CD14-positive monocyte (primary cell): Measurements from ENCODE around the gene GRIA3. TPM values are rescaled to one million over a fixed set of nuclear protein-coding genes. Genes with fewer than 3 reads are reported as not detected.

Experiments
- DNase-seq, 3 donors: peaks; one replicate each; pipeline ENCODE4 v3.0.0-alpha.2; 2011 to 2022
- H2AFZ ChIP-seq: 2 replicates; pipeline ENCODE4 v1.6.0; 2012; ENCODE audit warnings: mild to moderate bottlenecking, low read depth, low read length, inconsistent platforms; ENCODE audit not compliant: insufficient read depth, poor library complexity, severe bottlenecking
- H3K27ac ChIP-seq, 2 donors: 1 replicate in 1 of 2; 2 replicates in 1 of 2; pipeline ENCODE4 v1.5.1; 2012 to 2013; ENCODE audit warnings: low read length in 2 of 2, control low read depth in 1 of 2, inconsistent platforms in 1 of 2, low read depth in 1 of 2, mild to moderate bottlenecking in 1 of 2
- H3K27me3 ChIP-seq, 2 donors: one replicate each; pipeline versions ENCODE4 v1.6.0 to v1.6.1; 2011 to 2013; ENCODE audit warnings: low read length in 2 of 2; ENCODE audit not compliant: control insufficient read depth in 2 of 2, insufficient read depth in 2 of 2
- H3K36me3 ChIP-seq, 2 donors: replicated peaks in 1 of 2; 1 replicate in 1 of 2; 2 replicates in 1 of 2; pipeline versions ENCODE4 v1.5.1 to v1.6.1; 2012 to 2013; ENCODE audit warnings: low read length in 2 of 2, control low read depth in 1 of 2, inconsistent platforms in 1 of 2, mild to moderate bottlenecking in 1 of 2; ENCODE audit not compliant: insufficient read depth in 2 of 2, control insufficient read depth in 1 of 2
- H3K4me1 ChIP-seq, 2 donors: 1 replicate in 1 of 2; 2 replicates in 1 of 2; pipeline versions ENCODE4 v1.5.1 to v1.6.1; 2012 to 2013; ENCODE audit warnings: low read length in 2 of 2, control low read depth in 1 of 2, inconsistent platforms in 1 of 2, mild to moderate bottlenecking in 1 of 2, moderate library complexity in 1 of 2; ENCODE audit not compliant: insufficient read depth in 2 of 2, control insufficient read depth in 1 of 2
- H3K4me2 ChIP-seq: replicated peaks from 2 replicates; pipeline ENCODE3; 2012; ENCODE audit warnings: low read length, moderate library complexity, mild to moderate bottlenecking; ENCODE audit not compliant: poor library complexity, severe bottlenecking; ENCODE audit errors: extremely low read depth
- H3K4me3 ChIP-seq, 3 experiments: fragments of 200-600 bp in 1 of 3; sonication (generic) in 1 of 3; replicated peaks in 1 of 3; 1 replicate in 2 of 3; 2 replicates in 1 of 3; pipeline ENCODE4 v1.5.1; 2011 to 2013; ENCODE audit warnings: low read length in 3 of 3, mild to moderate bottlenecking in 3 of 3, control low read depth in 2 of 3, low read depth in 2 of 3, inconsistent platforms in 1 of 3, moderate library complexity in 1 of 3
- H3K79me2 ChIP-seq: 2 replicates; pipeline ENCODE4 v1.6.0; 2012; ENCODE audit warnings: mild to moderate bottlenecking, control low read depth, inconsistent platforms, low read length, moderate library complexity; ENCODE audit not compliant: insufficient read depth
- H3K9ac ChIP-seq: 2 replicates; pipeline ENCODE4 v1.6.0; 2017; ENCODE audit warnings: low read length, mild to moderate bottlenecking; ENCODE audit not compliant: insufficient read depth, poor library complexity, severe bottlenecking
- H3K9me3 ChIP-seq, 2 donors: replicated peaks in 1 of 2; 1 replicate in 1 of 2; 2 replicates in 1 of 2; pipeline versions ENCODE4 v1.5.1 to v1.6.1; 2012 to 2013; ENCODE audit warnings: low read length in 2 of 2, control low read depth in 1 of 2; ENCODE audit not compliant: control insufficient read depth in 1 of 2, insufficient read depth in 1 of 2
- H4K20me1 ChIP-seq: 2 replicates; pipeline ENCODE4 v1.6.0; 2012; ENCODE audit warnings: mild to moderate bottlenecking, low read length, control low read depth, moderate library complexity; ENCODE audit not compliant: insufficient read depth
- H3K27ac Mint-ChIP-seq, 7 donors: one replicate each; pipeline ENCODE4 v1.8.0; 2020; ENCODE audit warnings: mild to moderate bottlenecking in 7 of 7, mixed read lengths in 7 of 7, moderate library complexity in 6 of 7, inconsistent platforms in 2 of 7
- H3K27me3 Mint-ChIP-seq, 3 donors: one replicate each; pipeline ENCODE4 v1.8.0; 2021 to 2022; ENCODE audit warnings: low read depth in 3 of 3, mild to moderate bottlenecking in 3 of 3, mixed read lengths in 3 of 3, moderate library complexity in 3 of 3, inconsistent platforms in 1 of 3
- H3K36me3 Mint-ChIP-seq, 2 donors: one replicate each; pipeline ENCODE4 v1.8.0; 2020; ENCODE audit warnings: mixed read lengths in 2 of 2, inconsistent platforms in 1 of 2, mild to moderate bottlenecking in 1 of 2
- H3K4me1 Mint-ChIP-seq: one replicate; pipeline ENCODE4 v1.8.0; 2020; ENCODE audit warnings: mild to moderate bottlenecking, mixed read lengths
- H3K4me3 Mint-ChIP-seq, 2 donors: one replicate each; pipeline ENCODE4 v1.8.0; 2020; ENCODE audit warnings: mild to moderate bottlenecking in 2 of 2, mixed read lengths in 2 of 2, moderate library complexity in 1 of 2
- H3K9me3 Mint-ChIP-seq, 7 donors: one replicate each; pipeline ENCODE4 v1.8.0; 2020 to 2022; ENCODE audit warnings: mixed read lengths in 7 of 7, mild to moderate bottlenecking in 6 of 7, moderate library complexity in 6 of 7, inconsistent platforms in 2 of 7
- CTCF ChIP-seq: fragments of 200-600 bp; IDR thresholded peaks from one replicate; pipeline ENCODE4 v1.8.0; 2022; ENCODE audit warnings: antibody characterized with exemption, mild to moderate bottlenecking
- WGBS: methylation state at CpG from one replicate; pipeline ENCODE4 v1.1.5; 2013; ENCODE audit warnings: missing lambda C conversion rate; ENCODE audit not compliant: insufficient coverage; 5-methylcytosine and 5-hydroxymethylcytosine counted together
- intact Hi-C, 2 donors: fragments of 100-400 bp; cut with micrococcal nuclease; formaldehyde crosslinking; loops; one replicate each; pipeline versions ENCODE4 v1.15.0 to v1.15.1; 2023
- polyA plus RNA-seq, 3 donors: library from polyadenylated mRNA; depleted of rRNA in 1 of 3; unstranded in 2 of 3; stranded (reverse) in 1 of 3; fragments of 300-500 nt in 2 of 3; fragments of >200 nt in 1 of 3; fragmentation: Illumina TruSeq in 2 of 3; gene quantifications; 1 replicate in 2 of 3; 2 replicates in 1 of 3; pipeline ENCODE4 v1.2.3, GENCODE V29; 2012 to 2021

The GRIA3 gene
- polyA plus RNA-seq, 3 donors = not detected

- intact Hi-C loops = no loop called here
- Histone ChIP-seq H3K27me3 (peaks cover 22 to 43% of the 10 kb centered on the region in 2 donors), H3K4me3 (no peak overlapping the region), H3K4me2 (no peak overlapping the region), H4K20me1 (no peaks in the 10 kb centered on the region), H3K9me3 (no peaks in the 10 kb centered on the region), H3K36me3 (no peaks in the 10 kb centered on the region), H3K9ac (no peak overlapping the region), H3K79me2 (no peaks in the 10 kb centered on the region), H3K4me1 (no peaks in the 10 kb centered on the region), H2AFZ (no peak overlapping the region), H3K27ac (no peak overlapping the region)
- Mint-ChIP-seq H3K27ac (no peak overlapping the region), H3K4me1 (peaks cover 7% of the 10 kb centered on the region), H3K36me3 (no peaks in the 10 kb centered on the region), H3K4me3 (peak overlapping the region in 1 of 2 donors; percentile 26), H3K9me3 (peaks cover 0 to 14% (median 7%) of the 10 kb centered on the region in 7 donors), H3K27me3 (peaks cover 37 to 57% (median 51%) of the 10 kb centered on the region in 3 donors)
- no peak for TF ChIP-seq CTCF
- no peak for DNase-seq
- WGBS = 4% methylated on average over 9 of the region's 27 CpGs
Observed at GRCh38 chrX:123184866-123185276, 793 bp downstream of the GRIA3 start.

- Histone ChIP-seq H2AFZ (no peak overlapping the region), H3K27me3 (peaks cover 22 to 43% of the 10 kb centered on the region in 2 donors), H3K79me2 (no peaks in the 10 kb centered on the region), H4K20me1 (no peaks in the 10 kb centered on the region), H3K4me1 (no peaks in the 10 kb centered on the region), H3K9me3 (no peaks in the 10 kb centered on the region), H3K4me2 (no peak overlapping the region), H3K36me3 (no peaks in the 10 kb centered on the region), H3K27ac (no peak overlapping the region), H3K4me3 (no peak overlapping the region), H3K9ac (no peak overlapping the region)
- peaks cover 7% of the 10 kb centered on the region for H3K4me1 Mint-ChIP-seq
- 40% methylated on average over 2 of the region's 9 CpGs for WGBS
- H3K27ac Mint-ChIP-seq = no peak overlapping the region
- H3K9me3 Mint-ChIP-seq = peaks cover 0 to 14% (median 7%) of the 10 kb centered on the region in 7 donors
- peak overlapping the region in 1 of 2 donors; percentile 67 for H3K4me3 Mint-ChIP-seq
- peaks cover 38 to 59% (median 52%) of the 10 kb centered on the region in 3 donors for H3K27me3 Mint-ChIP-seq
- H3K36me3 Mint-ChIP-seq = no peaks in the 10 kb centered on the region
- no peak for DNase-seq
- intact Hi-C loops = no loop called here
- no peak for TF ChIP-seq CTCF
Observed at GRCh38 chrX:123185721-123186120, 1.6 kb downstream of the GRIA3 start.
